DOHH2 (cell line): ENCODE data around the gene SH3RF3.
"Not testable (repeated sequence)": the region's sequence is repeated elsewhere in the genome, so short reads cannot be mapped to it uniquely, and the experiment has no call there.

Experiments
- H3F3A ChIP-seq: fragments of 200-600 bp; sonication (generic), shearing (Covaris generic); 2 replicates; pipeline ENCODE4 v1.6.0; 2016; ENCODE audit warnings: antibody characterized with exemption, mild to moderate bottlenecking; ENCODE audit not compliant: control insufficient read depth, insufficient read depth
- H3K27ac ChIP-seq: fragments of 200-600 bp; sonication (generic); 2 replicates; pipeline ENCODE4 v1.5.1; 2014; ENCODE audit warnings: low read depth, mild to moderate bottlenecking, low read length, moderate library complexity
- H3K27me3 ChIP-seq: fragments of 200-600 bp; sonication (generic); 2 replicates; pipeline ENCODE4 v1.6.1; 2014; ENCODE audit warnings: mild to moderate bottlenecking, low read length, mixed read lengths; ENCODE audit not compliant: control insufficient read depth
- H3K36me3 ChIP-seq: fragments of 200-600 bp; sonication (generic); 2 replicates; pipeline ENCODE4 v1.6.1; 2014; ENCODE audit warnings: mild to moderate bottlenecking, low read length, moderate library complexity, mixed read lengths; ENCODE audit not compliant: control insufficient read depth
- H3K4me1 ChIP-seq: fragments of 200-600 bp; sonication (generic); 2 replicates; pipeline ENCODE4 v1.6.1; 2014; ENCODE audit warnings: mild to moderate bottlenecking, low read length, mixed read lengths; ENCODE audit not compliant: control insufficient read depth
- H3K4me2 ChIP-seq: fragments of 200-600 bp; sonication (generic); 2 replicates; pipeline ENCODE4 v1.6.0; 2014; ENCODE audit warnings: mild to moderate bottlenecking, low read length, moderate library complexity
- H3K4me3 ChIP-seq: fragments of 200-600 bp; sonication (generic); 2 replicates; pipeline ENCODE4 v1.5.1; 2014; ENCODE audit warnings: mild to moderate bottlenecking, low read length, mixed read lengths
- H3K79me2 ChIP-seq: fragments of 200-600 bp; sonication (generic); 2 replicates; pipeline ENCODE4 v1.6.1; 2014; ENCODE audit warnings: mild to moderate bottlenecking, low read length, mixed read lengths; ENCODE audit not compliant: control insufficient read depth
- H3K9me2 ChIP-seq: fragments of 200-600 bp; sonication (generic); replicated peaks from 2 replicates; pipeline ENCODE4 v1.6.1; 2014; ENCODE audit warnings: mild to moderate bottlenecking, low read length, mixed read lengths; ENCODE audit not compliant: control insufficient read depth
- H3K9me3 ChIP-seq: fragments of 200-600 bp; sonication (generic); 2 replicates; pipeline ENCODE4 v1.6.1; 2014; ENCODE audit warnings: antibody characterized with exemption, low read length, mixed read lengths; ENCODE audit not compliant: control insufficient read depth, insufficient read depth
- H4K20me1 ChIP-seq: fragments of 200-600 bp; sonication (generic); 2 replicates; pipeline ENCODE4 v1.6.0; 2014; ENCODE audit warnings: low read depth, mild to moderate bottlenecking, antibody characterized with exemption, low read length, moderate library complexity; ENCODE audit not compliant: control insufficient read depth, insufficient read depth
- EZH2phosphoT487 ChIP-seq: fragments of 200-600 bp; sonication (generic); IDR thresholded peaks from 2 replicates; pipeline ENCODE4 v1.6.1; 2017; ENCODE audit warnings: borderline replicate concordance, mild to moderate bottlenecking, antibody characterized with exemption, low read length, moderate library complexity, mixed read lengths
- TF ChIP-seq, protein P1 (sequence below): fragments of 200-600 bp; sonication (generic); IDR thresholded peaks from one replicate; pipeline ENCODE4 v1.5.1; 2014; ENCODE audit warnings: antibody characterized with exemption, mild to moderate bottlenecking, low read depth, low read length; ENCODE audit not compliant: poor library complexity, severe bottlenecking

SH3RF3 gene

DNA sequence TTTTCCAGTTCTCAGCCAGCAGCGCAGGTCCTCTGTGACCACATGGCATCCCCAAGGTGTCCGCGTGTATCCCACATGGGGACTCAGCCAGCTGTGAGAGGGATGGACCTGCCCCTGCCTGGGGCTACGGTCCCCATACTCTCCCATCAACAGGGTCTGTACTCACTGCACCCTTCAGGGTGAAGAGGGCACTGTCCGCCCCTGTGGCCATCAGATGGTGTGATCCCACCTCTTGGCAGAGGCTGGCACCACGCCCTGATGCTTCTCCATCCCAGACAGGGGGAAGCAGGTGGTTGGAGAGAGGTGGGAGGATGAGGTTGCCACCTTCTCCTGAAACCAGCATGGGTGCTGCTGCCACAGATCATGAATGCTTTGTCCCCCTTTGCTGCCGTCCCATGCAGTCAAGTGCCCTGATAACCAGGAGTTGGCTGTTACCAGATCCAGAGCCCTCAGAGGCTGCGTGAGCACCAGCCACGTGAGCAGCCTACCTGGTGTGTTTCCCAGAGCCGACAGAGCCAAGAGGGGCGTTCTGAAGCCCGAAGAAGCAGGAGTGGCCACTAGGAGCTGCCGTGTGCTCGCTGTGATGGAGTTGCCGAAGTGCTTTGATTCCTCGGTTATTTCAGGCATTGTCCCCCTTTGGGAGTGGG, 93.9 kb downstream of the SH3RF3 start:
- Histone ChIP-seq H3K9me3 (no peaks in the 10 kb centered on the region), H3K4me3 (no peak overlapping the region), H4K20me1 (no peaks in the 10 kb centered on the region), H3K4me1 (no peaks in the 10 kb centered on the region), H3K79me2 (no peaks in the 10 kb centered on the region), H3K4me2 (no peak overlapping the region), H3K9me2 (no peaks in the 10 kb centered on the region), H3K27ac (no peak overlapping the region), H3K36me3 (no peaks in the 10 kb centered on the region), H3K27me3 (peaks cover 7% of the 10 kb centered on the region), H3F3A (no peaks in the 10 kb centered on the region)
- no peak for TF ChIP-seq EZH2phosphoT487
- TF ChIP-seq, protein P1, sequence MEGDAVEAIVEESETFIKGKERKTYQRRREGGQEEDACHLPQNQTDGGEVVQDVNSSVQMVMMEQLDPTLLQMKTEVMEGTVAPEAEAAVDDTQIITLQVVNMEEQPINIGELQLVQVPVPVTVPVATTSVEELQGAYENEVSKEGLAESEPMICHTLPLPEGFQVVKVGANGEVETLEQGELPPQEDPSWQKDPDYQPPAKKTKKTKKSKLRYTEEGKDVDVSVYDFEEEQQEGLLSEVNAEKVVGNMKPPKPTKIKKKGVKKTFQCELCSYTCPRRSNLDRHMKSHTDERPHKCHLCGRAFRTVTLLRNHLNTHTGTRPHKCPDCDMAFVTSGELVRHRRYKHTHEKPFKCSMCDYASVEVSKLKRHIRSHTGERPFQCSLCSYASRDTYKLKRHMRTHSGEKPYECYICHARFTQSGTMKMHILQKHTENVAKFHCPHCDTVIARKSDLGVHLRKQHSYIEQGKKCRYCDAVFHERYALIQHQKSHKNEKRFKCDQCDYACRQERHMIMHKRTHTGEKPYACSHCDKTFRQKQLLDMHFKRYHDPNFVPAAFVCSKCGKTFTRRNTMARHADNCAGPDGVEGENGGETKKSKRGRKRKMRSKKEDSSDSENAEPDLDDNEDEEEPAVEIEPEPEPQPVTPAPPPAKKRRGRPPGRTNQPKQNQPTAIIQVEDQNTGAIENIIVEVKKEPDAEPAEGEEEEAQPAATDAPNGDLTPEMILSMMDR = no peak

DNA sequence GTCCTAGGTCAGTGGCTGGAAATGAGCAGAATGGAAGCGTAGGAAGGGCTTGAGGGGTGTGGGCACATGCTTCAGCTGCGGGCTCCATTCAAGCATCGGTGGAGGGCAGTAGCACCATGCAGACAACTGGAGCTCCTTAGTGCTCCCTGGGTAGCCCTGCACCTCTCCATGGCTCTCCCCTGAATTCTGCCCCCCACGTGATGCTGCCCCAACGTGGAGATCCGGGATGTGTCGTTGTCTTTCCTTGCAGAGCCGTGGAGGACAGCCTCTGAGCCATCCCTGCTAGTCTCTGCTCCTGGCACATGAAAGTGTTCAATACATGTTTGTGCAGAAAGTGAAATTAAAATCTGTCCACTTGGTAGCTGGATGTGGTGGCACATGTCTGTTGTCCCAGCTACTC, 94.5 kb downstream of the SH3RF3 start:
- Histone ChIP-seq H4K20me1 (no peaks in the 10 kb centered on the region), H3K4me3 (no peak overlapping the region), H3K27ac (no peak overlapping the region), H3K9me3 (no peaks in the 10 kb centered on the region), H3K9me2 (no peaks in the 10 kb centered on the region), H3K4me2 (no peak overlapping the region), H3F3A (no peaks in the 10 kb centered on the region), H3K4me1 (no peaks in the 10 kb centered on the region), H3K79me2 (no peaks in the 10 kb centered on the region), H3K27me3 (peaks cover 1% of the 10 kb centered on the region), H3K36me3 (no peaks in the 10 kb centered on the region)
- TF ChIP-seq, protein P1 = no peak
- TF ChIP-seq EZH2phosphoT487 = no peak

DNA sequence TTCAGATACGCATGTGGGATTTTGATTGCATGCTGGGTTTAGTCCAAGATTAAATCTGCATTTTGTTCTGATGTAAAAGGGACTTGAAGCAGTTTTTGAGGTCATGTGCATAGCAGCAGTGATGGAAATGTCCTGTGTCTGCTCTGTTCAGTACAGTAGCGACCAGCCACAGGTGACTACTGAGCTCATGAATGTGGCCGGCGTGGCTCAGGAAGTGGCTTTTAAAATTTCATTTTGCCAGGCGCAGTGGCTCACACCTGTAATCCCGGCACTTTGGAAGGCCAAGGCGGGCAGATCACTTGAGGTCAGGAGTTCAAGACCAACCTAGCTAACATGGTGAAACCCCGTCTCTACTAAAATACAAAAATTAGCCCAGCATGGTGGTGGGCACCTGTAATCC, 95.3 kb downstream of the SH3RF3 start:
- not testable (repeated sequence) for H3K4me3 ChIP-seq, H3K4me2 ChIP-seq, H3K27me3 ChIP-seq, H3K79me2 ChIP-seq, H3K9me3 ChIP-seq, H3F3A ChIP-seq, H3K4me1 ChIP-seq, H3K27ac ChIP-seq, H4K20me1 ChIP-seq, H3K9me2 ChIP-seq, H3K36me3 ChIP-seq

DNA sequence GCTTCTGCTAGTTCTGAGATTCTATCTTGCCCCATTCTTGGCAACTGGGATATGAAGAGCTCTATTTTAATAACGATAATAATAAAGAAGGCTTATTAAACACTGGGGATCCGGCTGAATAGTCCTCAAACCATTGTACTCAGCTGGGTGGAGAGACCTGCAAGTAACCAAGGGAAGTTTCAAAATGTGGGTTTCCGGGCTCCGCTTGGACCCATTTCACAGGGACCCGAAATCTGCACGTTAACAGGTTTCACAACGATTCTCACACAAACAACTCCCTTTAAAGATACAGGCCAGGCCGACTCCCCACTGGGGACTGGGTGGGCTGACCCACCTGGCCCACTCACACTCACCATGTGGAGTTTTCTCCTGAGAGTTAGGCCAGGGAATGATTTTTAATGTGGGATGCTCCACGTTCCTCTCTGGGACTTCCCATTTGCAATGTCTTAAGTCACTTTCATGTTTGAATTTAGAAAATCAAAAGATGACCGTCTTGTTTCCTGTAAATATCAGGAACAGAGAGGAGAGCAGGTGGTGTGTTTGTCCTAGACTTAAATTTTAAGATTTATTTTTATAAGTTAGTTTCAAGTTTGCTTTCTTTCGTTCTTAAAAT, 96.3 kb downstream of the SH3RF3 start:
- H3K27me3 ChIP-seq = no peaks in the 10 kb centered on the region; the same call in 1 of the 2 replicates
- no peaks in the 10 kb centered on the region for H3K9me2 ChIP-seq
- TF ChIP-seq, protein P1 = no peak
- TF ChIP-seq EZH2phosphoT487 = no peak
- no peak overlapping the region for H3K4me2 ChIP-seq
- H3K4me1 ChIP-seq = no peaks in the 10 kb centered on the region
- H4K20me1 ChIP-seq = no peaks in the 10 kb centered on the region
- no peak overlapping the region for H3K4me3 ChIP-seq
- H3K36me3 ChIP-seq = no peaks in the 10 kb centered on the region
- no peak overlapping the region for H3K27ac ChIP-seq
- H3F3A ChIP-seq = no peaks in the 10 kb centered on the region
- no peaks in the 10 kb centered on the region for H3K9me3 ChIP-seq
- no peaks in the 10 kb centered on the region for H3K79me2 ChIP-seq
